ENCODE data around the gene OPRM1. TPM values are rescaled to one million over a fixed set of nuclear protein-coding genes. Genes with fewer than 3 reads are reported as not detected.

OPRM1 gene
- total RNA-seq, 1 experiment from 2014 or later, result not detected

DNA sequence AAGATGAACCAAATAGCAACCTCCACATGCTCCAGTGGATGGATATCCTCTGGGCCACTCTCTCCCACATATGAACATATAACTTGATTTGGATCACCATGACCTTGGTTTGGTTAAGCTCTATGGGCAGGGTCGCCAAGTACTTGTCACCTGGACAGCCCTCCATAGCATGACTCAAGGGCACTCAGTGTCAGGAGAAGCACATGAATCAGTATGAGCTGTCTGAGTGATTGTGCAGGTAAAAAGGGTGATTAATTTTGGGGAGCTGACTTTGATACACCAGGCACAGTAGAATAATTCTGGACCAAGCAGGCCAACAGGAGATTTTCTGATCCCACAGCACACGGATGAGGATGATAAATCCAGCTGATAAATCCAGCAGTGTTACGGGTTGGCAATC lies 74.4 kb downstream of the OPRM1 start:
- ChIA-PET RAD21 (ENCODE audit: low non-redundant PET in 1 of 2, low total read pairs in 2 of 2, uncharacterized antibody in 2 of 2, unreplicated experiment in 2 of 2) (no interaction called here), CTCF (no interaction called here), POLR2A (no interaction called here)
- TF ChIP-seq FOSL1 (IDR thresholded peaks at IDR 0.05; ENCODE audit: low read depth) (no peak), YY1 (IDR thresholded peaks at IDR 0.05; ENCODE audit: extremely low read depth, insufficient replicate concordance, low read depth, low read length) (no peak), SIN3A (IDR thresholded peaks at IDR 0.05; ENCODE audit: low read depth) (no peak), SRF (IDR thresholded peaks at IDR 0.05; ENCODE audit: low read depth) (no peak), MAX (IDR thresholded peaks at IDR 0.05) (no peak)
- Histone ChIP-seq H3K79me2 (ENCODE audit: insufficient read depth, low read length) (no peaks in the 10 kb centered on the region), H3K9ac (ENCODE audit: low read length) (no peak overlapping the region), H3K4me3 (replicated peaks in 1 of 2; ENCODE audit: low read depth in 1 of 2, low read length in 2 of 2) (no peak overlapping the region), H3K4me1 (ENCODE audit: control insufficient read depth in 1 of 2, insufficient read depth in 2 of 2, low read length in 2 of 2) (peaks cover 0 to 6% of the 10 kb centered on the region in 2 experiments; a peak in 2 of 4 replicates), H3K9me3 (ENCODE audit: control insufficient read depth in 1 of 2, insufficient read depth in 1 of 2, low read depth in 1 of 2, low read length in 2 of 2) (no peaks in the 10 kb centered on the region), H3K27ac (ENCODE audit: low read depth, low read length) (no peak overlapping the region), H3K36me3 (ENCODE audit: control insufficient read depth in 1 of 2, insufficient read depth in 2 of 2, low read length in 2 of 2) (no peaks in the 10 kb centered on the region), H2AFZ (ENCODE audit: low read depth, low read length, poor library complexity, severe bottlenecking) (no peak overlapping the region), H3K27me3 (ENCODE audit: insufficient read depth, low read length) (no peaks in the 10 kb centered on the region; the same call in 1 of the 2 replicates), H3K4me2 (ENCODE audit: low read length) (no peak overlapping the region), H4K20me1 (ENCODE audit: insufficient read depth) (no peaks in the 10 kb centered on the region), H3K9me2 (ENCODE audit: insufficient read depth) (no peaks in the 10 kb centered on the region)
- intact Hi-C loops (cut with micrococcal nuclease), result no loop called here
- BruUV-seq (replicated peaks), result no TSS peak
- ATAC-seq, result no peak
- no peak for DNase-seq (ENCODE audit: low read depth, low spot score)

GRCh38 chr6:154117485-154117884 lies 78.4 kb downstream of the OPRM1 start:
- H3K9me2 ChIP-seq (ENCODE audit: insufficient read depth), result no peaks in the 10 kb centered on the region
- POLR2A ChIA-PET, result no interaction called here
- H3K4me3 ChIP-seq (replicated peaks in 1 of 2; ENCODE audit: low read depth in 1 of 2, low read length in 2 of 2), result no peak overlapping the region
- H3K79me2 ChIP-seq (ENCODE audit: insufficient read depth, low read length), result no peaks in the 10 kb centered on the region
- H4K20me1 ChIP-seq (ENCODE audit: insufficient read depth), result no peaks in the 10 kb centered on the region
- no peak overlapping the region for H3K4me2 ChIP-seq (ENCODE audit: low read length)
- intact Hi-C loops (cut with micrococcal nuclease), result no loop called here
- RAD21 ChIA-PET (ENCODE audit: low non-redundant PET in 1 of 2, low total read pairs in 2 of 2, uncharacterized antibody in 2 of 2, unreplicated experiment in 2 of 2), result no interaction called here
- DNase-seq (ENCODE audit: low read depth, low spot score) (no peak), ATAC-seq (no peak)
- H3K36me3 ChIP-seq (ENCODE audit: control insufficient read depth in 1 of 2, insufficient read depth in 2 of 2, low read length in 2 of 2), result no peaks in the 10 kb centered on the region
- H3K4me1 ChIP-seq (ENCODE audit: control insufficient read depth in 1 of 2, insufficient read depth in 2 of 2, low read length in 2 of 2), result no peaks in the 10 kb centered on the region
- H3K9me3 ChIP-seq (ENCODE audit: control insufficient read depth in 1 of 2, insufficient read depth in 1 of 2, low read depth in 1 of 2, low read length in 2 of 2), result no peaks in the 10 kb centered on the region; a peak in 1 of 4 replicates
- no peaks in the 10 kb centered on the region for H3K27me3 ChIP-seq (ENCODE audit: insufficient read depth, low read length)
- H3K9ac ChIP-seq (ENCODE audit: low read length), result no peak overlapping the region
- BruUV-seq (replicated peaks), result no TSS peak
- no peak overlapping the region for H3K27ac ChIP-seq (ENCODE audit: low read depth, low read length)
- no peak overlapping the region for H2AFZ ChIP-seq (ENCODE audit: low read depth, low read length, poor library complexity, severe bottlenecking)
- CTCF ChIA-PET, result no interaction called here
- TF ChIP-seq SIN3A (IDR thresholded peaks at IDR 0.05; ENCODE audit: low read depth) (no peak), CTCF (IDR thresholded peaks at IDR 0.05 in 2 of 3, conservative IDR thresholded peaks at IDR 0.05 in 1 of 3; ENCODE audit: borderline replicate concordance in 1 of 3, insufficient read depth in 1 of 3, low read depth in 2 of 3, low read length in 2 of 3) (no peak), CEBPB (IDR thresholded peaks at IDR 0.05; ENCODE audit: low read depth) (no peak), RAD21 (IDR thresholded peaks at IDR 0.05; ENCODE audit: low read depth) (no peak), ATF3 (IDR thresholded peaks at IDR 0.05) (no peak), CBX3 (IDR thresholded peaks at IDR 0.05; ENCODE audit: low read depth) (no peak), YY1 (IDR thresholded peaks at IDR 0.05; ENCODE audit: extremely low read depth, insufficient replicate concordance, low read depth, low read length) (no peak), EZH2 (IDR thresholded peaks at IDR 0.05) (no peak), MAX (IDR thresholded peaks at IDR 0.05) (no peak)
- TF ChIP-seq, protein P1, sequence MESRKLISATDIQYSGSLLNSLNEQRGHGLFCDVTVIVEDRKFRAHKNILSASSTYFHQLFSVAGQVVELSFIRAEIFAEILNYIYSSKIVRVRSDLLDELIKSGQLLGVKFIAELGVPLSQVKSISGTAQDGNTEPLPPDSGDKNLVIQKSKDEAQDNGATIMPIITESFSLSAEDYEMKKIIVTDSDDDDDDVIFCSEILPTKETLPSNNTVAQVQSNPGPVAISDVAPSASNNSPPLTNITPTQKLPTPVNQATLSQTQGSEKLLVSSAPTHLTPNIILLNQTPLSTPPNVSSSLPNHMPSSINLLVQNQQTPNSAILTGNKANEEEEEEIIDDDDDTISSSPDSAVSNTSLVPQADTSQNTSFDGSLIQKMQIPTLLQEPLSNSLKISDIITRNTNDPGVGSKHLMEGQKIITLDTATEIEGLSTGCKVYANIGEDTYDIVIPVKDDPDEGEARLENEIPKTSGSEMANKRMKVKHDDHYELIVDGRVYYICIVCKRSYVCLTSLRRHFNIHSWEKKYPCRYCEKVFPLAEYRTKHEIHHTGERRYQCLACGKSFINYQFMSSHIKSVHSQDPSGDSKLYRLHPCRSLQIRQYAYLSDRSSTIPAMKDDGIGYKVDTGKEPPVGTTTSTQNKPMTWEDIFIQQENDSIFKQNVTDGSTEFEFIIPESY (IDR thresholded peaks at IDR 0.05; ENCODE audit: extremely low read depth, insufficient replicate concordance, low read length), result no peak
